PC-9 (cell line): ENCODE results near the gene ADAMTS10. TPM values are rescaled to one million over a fixed set of nuclear protein-coding genes. Genes with fewer than 3 reads are reported as not detected.
"Not testable (repeated sequence)": the region's sequence is repeated elsewhere in the genome, so short reads cannot be mapped to it uniquely, and the experiment has no call there.

Experiments
- BruUV-seq: library from RNA; stranded (reverse); fragments of 400-500 nt; replicated peaks from 2 replicates; lab custom pipeline; 2021; lab: Mats Ljungman, UMichigan
- CTCF ChIA-PET: fragments of 300-600 bp; sonication (Branson Sonifier 250); formaldehyde crosslinking; loops from one replicate; lab custom pipeline; 2022; ENCODE audit warnings: antibody characterized with exemption; lab: Charles Lee
- POLR2A ChIA-PET: fragments of 300-600 bp; sonication (Branson Sonifier 250); formaldehyde crosslinking; loops from one replicate; lab custom pipeline; 2022; ENCODE audit warnings: antibody characterized with exemption; ENCODE audit not compliant: unreplicated experiment; lab: Charles Lee
- DNase-seq, 2 experiments: peaks; one replicate each; pipeline versions ENCODE4 v3.0.0 to v3.0.0-alpha.2; 2015 to 2022; ENCODE audit warnings: mixed read lengths in 1 of 2
- H2AFZ ChIP-seq: fragments of 200-600 bp; sonication (generic); 2 replicates; pipeline ENCODE4 v1.8.1; 2017; ENCODE audit warnings: antibody characterized with exemption
- H3F3A ChIP-seq: fragments of 200-600 bp; sonication (generic); 2 replicates; pipeline ENCODE4 v1.8.1; 2017; ENCODE audit warnings: antibody characterized with exemption, mild to moderate bottlenecking, low read depth; ENCODE audit not compliant: insufficient read depth
- H3K27ac ChIP-seq: fragments of 200-600 bp; sonication (generic); 2 replicates; pipeline ENCODE4 v1.6.1; 2016; ENCODE audit warnings: mixed run types
- H3K27me3 ChIP-seq: fragments of 200-600 bp; sonication (generic); 2 replicates; pipeline ENCODE4 v1.6.1; 2016; ENCODE audit warnings: low read depth, mixed run types; ENCODE audit not compliant: insufficient read depth
- H3K36me3 ChIP-seq: fragments of 200-600 bp; sonication (generic); 2 replicates; pipeline ENCODE4 v1.6.1; 2016; ENCODE audit warnings: low read depth, mixed run types
- H3K4me1 ChIP-seq: fragments of 200-600 bp; sonication (generic); replicated peaks from 2 replicates; pipeline ENCODE4 v1.6.1; 2016; ENCODE audit warnings: mixed run types; ENCODE audit not compliant: insufficient read depth
- H3K4me2 ChIP-seq: fragments of 200-600 bp; sonication (generic); 2 replicates; pipeline ENCODE4 v1.6.1; 2017; ENCODE audit warnings: mixed run types
- H3K4me3 ChIP-seq: fragments of 200-600 bp; sonication (generic); 2 replicates; pipeline ENCODE4 v1.6.1; 2016; ENCODE audit warnings: mixed run types
- H3K79me2 ChIP-seq: fragments of 200-600 bp; sonication (generic); 2 replicates; pipeline ENCODE4 v1.6.1; 2017; ENCODE audit warnings: low read depth, mixed run types
- H3K9me2 ChIP-seq: fragments of 200-600 bp; sonication (generic); 2 replicates; pipeline ENCODE4 v1.8.1; 2017; ENCODE audit warnings: mild to moderate bottlenecking; ENCODE audit not compliant: insufficient read depth
- H3K9me3 ChIP-seq: fragments of 200-600 bp; sonication (generic); 2 replicates; pipeline ENCODE4 v1.8.1; 2016; ENCODE audit warnings: low read depth; ENCODE audit not compliant: insufficient read depth
- H4K20me1 ChIP-seq: fragments of 200-600 bp; sonication (generic); 2 replicates; pipeline ENCODE4 v1.8.1; 2017; ENCODE audit not compliant: insufficient read depth
- CTCF ChIP-seq: fragments of 200-600 bp; sonication (generic); conservative IDR thresholded peaks from 2 replicates; pipeline ENCODE4 v1.6.1; 2017; ENCODE audit warnings: mixed run types, antibody characterized with exemption, mild to moderate bottlenecking, moderate library complexity
- EZH2 ChIP-seq: fragments of 200-600 bp; sonication (generic); IDR thresholded peaks from 2 replicates; pipeline ENCODE4 v1.8.0; 2017; ENCODE audit warnings: antibody characterized with exemption, low read depth
- intact Hi-C: fragments of 100-400 bp; cut with micrococcal nuclease; formaldehyde crosslinking; loops from one replicate; pipeline ENCODE4 v1.10.0; 2022; ENCODE audit not compliant: unreplicated experiment
- total RNA-seq: library from RNA; stranded (reverse); gene quantifications from 2 replicates; pipeline ENCODE4 v1.2.3, GENCODE V29; 2021

ADAMTS10 gene
- total RNA-seq, 1 experiment from 2014 or later = not detected

DNA sequence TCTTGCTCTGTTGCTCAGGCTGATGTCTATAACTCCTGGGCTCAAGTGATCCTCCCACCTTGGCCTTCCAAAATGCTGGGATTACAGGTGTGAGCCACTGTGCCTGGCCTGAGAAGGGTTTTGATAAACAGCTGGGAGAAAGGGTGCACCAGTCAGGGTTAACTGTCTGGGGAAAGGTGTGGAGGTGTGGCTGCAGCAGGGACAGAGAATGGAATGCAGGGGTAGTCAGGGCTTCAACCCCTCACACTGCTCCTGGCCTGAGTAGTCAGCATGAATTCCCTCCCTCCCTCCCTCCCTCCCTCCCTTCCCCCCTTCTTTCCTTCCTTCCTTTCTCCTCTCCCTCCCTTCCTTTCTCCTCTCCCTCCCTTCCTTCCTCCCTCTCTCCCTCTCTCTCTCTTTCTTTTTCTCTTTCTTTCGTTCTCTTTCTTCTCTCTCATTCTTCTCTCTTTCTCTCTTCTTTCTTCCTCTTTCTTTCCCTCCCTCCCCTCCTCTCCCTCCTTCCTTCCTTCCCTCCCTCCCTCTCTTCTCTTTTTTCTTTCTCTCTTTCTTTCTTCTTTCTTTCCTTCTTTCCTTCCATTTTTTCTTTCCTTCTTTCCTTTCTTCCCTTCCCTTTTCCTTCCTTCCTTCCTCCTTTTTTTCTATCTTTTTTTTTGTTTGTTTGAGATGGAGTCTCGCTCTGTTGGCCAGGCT, 49.3 kb downstream of the ADAMTS10 start:
- no peaks in the 10 kb centered on the region for H4K20me1 ChIP-seq
- H3K9me2 ChIP-seq = no peaks in the 10 kb centered on the region
- POLR2A ChIA-PET = no interaction called here
- peaks cover 7% of the 10 kb centered on the region; the same call in 1 of the 2 replicates for H3F3A ChIP-seq
- H3K79me2 ChIP-seq = no peaks in the 10 kb centered on the region
- intact Hi-C loops = no loop called here
- CTCF ChIA-PET = no interaction called here
- no peaks in the 10 kb centered on the region for H3K9me3 ChIP-seq
- no peak overlapping the region for H3K4me2 ChIP-seq
- no TSS peak for BruUV-seq
- no peak for DNase-seq
- no peak for TF ChIP-seq CTCF
- no peak for TF ChIP-seq EZH2
- no peak overlapping the region for H2AFZ ChIP-seq
- H3K4me3 ChIP-seq = no peak overlapping the region
- no peaks in the 10 kb centered on the region for H3K36me3 ChIP-seq
- H3K27ac ChIP-seq = no peak overlapping the region
- H3K27me3 ChIP-seq = no peaks in the 10 kb centered on the region
- H3K4me1 ChIP-seq = no peaks in the 10 kb centered on the region

- DNase-seq = no peak
- ChIA-PET POLR2A (interaction anchor here (0.6 kb wide), 1 partner anchor 160 kb away, joined by 4 read pairs; no protein-coding TSS in a partner anchor), CTCF (no interaction called here)
- no peak overlapping the region for H2AFZ ChIP-seq
- no peaks in the 10 kb centered on the region for H3K79me2 ChIP-seq
- no peak overlapping the region for H3K4me2 ChIP-seq
- H4K20me1 ChIP-seq = no peaks in the 10 kb centered on the region
- no peaks in the 10 kb centered on the region for H3K36me3 ChIP-seq
- H3K4me3 ChIP-seq = no peak overlapping the region
- H3K9me2 ChIP-seq = no peaks in the 10 kb centered on the region
- no peak for TF ChIP-seq EZH2
- intact Hi-C loops = no loop called here
- no peak overlapping the region for H3K27ac ChIP-seq
- no peaks in the 10 kb centered on the region for H3K27me3 ChIP-seq
- no peaks in the 10 kb centered on the region for H3K4me1 ChIP-seq
- H3F3A ChIP-seq = peaks cover 7% of the 10 kb centered on the region; the same call in 1 of the 2 replicates
- BruUV-seq = no TSS peak
- no peaks in the 10 kb centered on the region for H3K9me3 ChIP-seq
Measured at GRCh38 chr19:8558325-8558724, 52.2 kb downstream of the ADAMTS10 start.

DNA sequence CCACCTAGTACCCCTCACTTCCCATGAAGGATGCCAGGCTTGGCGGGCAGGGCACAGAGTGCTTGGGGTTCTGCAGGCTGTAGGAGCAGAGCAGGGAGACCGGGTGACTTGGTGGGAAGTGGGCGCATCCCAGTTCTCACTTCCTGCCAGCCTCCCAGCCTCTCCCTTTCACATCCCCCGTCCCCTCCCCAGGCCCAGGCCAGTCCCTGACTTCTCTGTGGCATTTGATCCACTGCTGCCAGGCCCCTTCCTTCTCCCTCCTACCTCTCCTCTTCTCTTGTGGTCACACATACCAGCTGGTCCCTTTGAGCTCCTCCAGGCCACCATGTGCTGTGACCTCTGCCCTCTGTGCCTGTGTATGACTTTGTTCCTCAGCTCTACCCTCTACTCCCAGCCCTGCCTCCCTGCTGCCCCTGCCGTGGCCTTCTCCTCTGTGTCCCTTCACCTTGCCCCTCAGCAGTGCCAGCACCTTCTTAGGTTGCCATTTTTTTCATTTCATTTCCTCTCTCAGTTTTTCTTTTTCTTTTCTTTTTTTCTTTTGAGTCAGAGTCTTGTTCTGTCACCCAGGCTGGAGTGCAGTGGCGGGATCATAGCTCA, 52.8 kb downstream of the ADAMTS10 start:
- no peak overlapping the region for H3K27ac ChIP-seq
- DNase-seq = no peak
- intact Hi-C loops = no loop called here
- no TSS peak for BruUV-seq
- POLR2A ChIA-PET = interaction anchor here (0.6 kb wide), 1 partner anchor 160 kb away, joined by 4 read pairs; no protein-coding TSS in a partner anchor
- no peaks in the 10 kb centered on the region for H3K9me2 ChIP-seq
- no peak overlapping the region for H3K4me2 ChIP-seq
- H3F3A ChIP-seq = peaks cover 7% of the 10 kb centered on the region; the same call in 1 of the 2 replicates
- H3K4me3 ChIP-seq = no peak overlapping the region
- no peaks in the 10 kb centered on the region for H4K20me1 ChIP-seq
- CTCF ChIA-PET = interaction anchor here (0.5 kb wide), 1 partner anchor 33 kb away, joined by 5 read pairs; no protein-coding TSS in a partner anchor
- H3K4me1 ChIP-seq = no peaks in the 10 kb centered on the region
- H3K27me3 ChIP-seq = no peaks in the 10 kb centered on the region
- H2AFZ ChIP-seq = no peak overlapping the region
- no peaks in the 10 kb centered on the region for H3K79me2 ChIP-seq
- no peaks in the 10 kb centered on the region for H3K9me3 ChIP-seq
- H3K36me3 ChIP-seq = no peaks in the 10 kb centered on the region
- TF ChIP-seq EZH2 (no peak), CTCF (no peak)

- H3K36me3 ChIP-seq, H3K27ac ChIP-seq, intact Hi-C loops, H3K9me3 ChIP-seq, H3K27me3 ChIP-seq, H3K9me2 ChIP-seq, CTCF ChIA-PET, H2AFZ ChIP-seq, H3K79me2 ChIP-seq, H3K4me3 ChIP-seq, H3K4me1 ChIP-seq, POLR2A ChIA-PET, H4K20me1 ChIP-seq, BruUV-seq, H3F3A ChIP-seq, H3K4me2 ChIP-seq, DNase-seq: not testable (repeated sequence)
Measured at GRCh38 chr19:8553729-8554128, 56.8 kb downstream of the ADAMTS10 start.
